ENCODE data around the gene HMGXB4. TPM values are rescaled to one million over a fixed set of nuclear protein-coding genes. Genes with fewer than 3 reads are reported as not detected.

The HMGXB4 gene
- total and polyA plus RNA-seq, 2 experiments from 2014 or later = 34.7 to 64.9 TPM

DNA sequence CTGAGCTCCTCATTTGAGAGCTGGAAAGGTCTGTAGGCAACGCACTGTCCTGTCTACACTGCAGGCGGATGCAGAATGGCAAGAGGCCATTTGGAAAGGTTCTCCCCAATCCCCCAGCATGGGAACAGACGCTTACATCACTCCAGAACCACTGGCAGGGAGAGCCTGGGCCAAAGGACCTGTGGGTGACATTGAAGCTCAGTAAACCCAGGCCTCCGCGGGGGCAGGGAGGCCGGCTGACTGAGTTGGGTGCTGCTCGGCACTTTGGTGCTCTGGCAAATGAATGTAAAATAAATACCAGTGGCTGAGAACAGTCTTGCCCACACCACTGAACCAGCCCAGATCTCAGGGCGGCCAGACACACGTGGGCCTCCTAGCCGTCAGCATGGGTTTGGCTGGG lies 64.8 kb downstream of the HMGXB4 start:
- H3F3A ChIP-seq (replicated peaks; ENCODE audit: low read depth) = no peaks in the 10 kb centered on the region
- H2AFZ ChIP-seq = no peak overlapping the region
- no peaks in the 10 kb centered on the region for H4K20me1 ChIP-seq (replicated peaks; ENCODE audit: insufficient read depth)
- Mint-ChIP-seq H3K36me3 (ENCODE audit: low read depth) (peaks cover 14% of the 10 kb centered on the region), H3K9me3 (no peaks in the 10 kb centered on the region), H3K4me3 (no peak overlapping the region), H3K4me1 (no peaks in the 10 kb centered on the region), H3K27ac (no peak overlapping the region), H3K27me3 (ENCODE audit: insufficient read depth, low read depth, poor library complexity) (peaks cover 6% of the 10 kb centered on the region)
- no peak overlapping the region for H3K27ac ChIP-seq (ENCODE audit: low read depth)
- H3K27me3 ChIP-seq (ENCODE audit: insufficient read depth) = no peaks in the 10 kb centered on the region
- no peak overlapping the region for H3K4me3 ChIP-seq
- ATAC-seq (no peak), DNase-seq (ENCODE audit: low spot score) (no peak)
- no peak overlapping the region for H3K4me2 ChIP-seq
- H3K9me2 ChIP-seq (ENCODE audit: insufficient read depth) = no peaks in the 10 kb centered on the region
- no peaks in the 10 kb centered on the region for H3K4me1 ChIP-seq (ENCODE audit: insufficient read depth)
- H3K36me3 ChIP-seq (ENCODE audit: insufficient read depth) = no peaks in the 10 kb centered on the region
- no peaks in the 10 kb centered on the region for H3K79me2 ChIP-seq (replicated peaks; ENCODE audit: insufficient read depth)
- TF ChIP-seq ETS1 (IDR thresholded peaks at IDR 0.05) (no peak), EZH2 (IDR thresholded peaks at IDR 0.05; ENCODE audit: low read depth, unreplicated experiment) (no peak), JUNB (IDR thresholded peaks at IDR 0.05; ENCODE audit: unreplicated experiment) (no peak), EZH2phosphoT487 (IDR thresholded peaks at IDR 0.05; ENCODE audit: unreplicated experiment) (no peak), CREB1 (CRISPR knock-in tag; IDR thresholded peaks at IDR 0.05; ENCODE audit: low read depth) (no peak), NANOG (IDR thresholded peaks at IDR 0.05; ENCODE audit: borderline replicate concordance) (no peak), REST (IDR thresholded peaks at IDR 0.05; ENCODE audit: unreplicated experiment) (no peak), POLR2AphosphoS5 (IDR thresholded peaks at IDR 0.05; ENCODE audit: low read depth) (no peak), STAT1 (IDR thresholded peaks at IDR 0.05; ENCODE audit: unreplicated experiment) (no peak), ZNF114 (CRISPR knock-in tag; IDR thresholded peaks at IDR 0.05) (no peak), ZNF331 (CRISPR knock-in tag; IDR thresholded peaks at IDR 0.05; ENCODE audit: low read depth) (no peak), CTCF (conservative IDR thresholded peaks at IDR 0.05; ENCODE audit: low read depth in 2 of 2) (no peak)
- TF ChIP-seq, protein P1, sequence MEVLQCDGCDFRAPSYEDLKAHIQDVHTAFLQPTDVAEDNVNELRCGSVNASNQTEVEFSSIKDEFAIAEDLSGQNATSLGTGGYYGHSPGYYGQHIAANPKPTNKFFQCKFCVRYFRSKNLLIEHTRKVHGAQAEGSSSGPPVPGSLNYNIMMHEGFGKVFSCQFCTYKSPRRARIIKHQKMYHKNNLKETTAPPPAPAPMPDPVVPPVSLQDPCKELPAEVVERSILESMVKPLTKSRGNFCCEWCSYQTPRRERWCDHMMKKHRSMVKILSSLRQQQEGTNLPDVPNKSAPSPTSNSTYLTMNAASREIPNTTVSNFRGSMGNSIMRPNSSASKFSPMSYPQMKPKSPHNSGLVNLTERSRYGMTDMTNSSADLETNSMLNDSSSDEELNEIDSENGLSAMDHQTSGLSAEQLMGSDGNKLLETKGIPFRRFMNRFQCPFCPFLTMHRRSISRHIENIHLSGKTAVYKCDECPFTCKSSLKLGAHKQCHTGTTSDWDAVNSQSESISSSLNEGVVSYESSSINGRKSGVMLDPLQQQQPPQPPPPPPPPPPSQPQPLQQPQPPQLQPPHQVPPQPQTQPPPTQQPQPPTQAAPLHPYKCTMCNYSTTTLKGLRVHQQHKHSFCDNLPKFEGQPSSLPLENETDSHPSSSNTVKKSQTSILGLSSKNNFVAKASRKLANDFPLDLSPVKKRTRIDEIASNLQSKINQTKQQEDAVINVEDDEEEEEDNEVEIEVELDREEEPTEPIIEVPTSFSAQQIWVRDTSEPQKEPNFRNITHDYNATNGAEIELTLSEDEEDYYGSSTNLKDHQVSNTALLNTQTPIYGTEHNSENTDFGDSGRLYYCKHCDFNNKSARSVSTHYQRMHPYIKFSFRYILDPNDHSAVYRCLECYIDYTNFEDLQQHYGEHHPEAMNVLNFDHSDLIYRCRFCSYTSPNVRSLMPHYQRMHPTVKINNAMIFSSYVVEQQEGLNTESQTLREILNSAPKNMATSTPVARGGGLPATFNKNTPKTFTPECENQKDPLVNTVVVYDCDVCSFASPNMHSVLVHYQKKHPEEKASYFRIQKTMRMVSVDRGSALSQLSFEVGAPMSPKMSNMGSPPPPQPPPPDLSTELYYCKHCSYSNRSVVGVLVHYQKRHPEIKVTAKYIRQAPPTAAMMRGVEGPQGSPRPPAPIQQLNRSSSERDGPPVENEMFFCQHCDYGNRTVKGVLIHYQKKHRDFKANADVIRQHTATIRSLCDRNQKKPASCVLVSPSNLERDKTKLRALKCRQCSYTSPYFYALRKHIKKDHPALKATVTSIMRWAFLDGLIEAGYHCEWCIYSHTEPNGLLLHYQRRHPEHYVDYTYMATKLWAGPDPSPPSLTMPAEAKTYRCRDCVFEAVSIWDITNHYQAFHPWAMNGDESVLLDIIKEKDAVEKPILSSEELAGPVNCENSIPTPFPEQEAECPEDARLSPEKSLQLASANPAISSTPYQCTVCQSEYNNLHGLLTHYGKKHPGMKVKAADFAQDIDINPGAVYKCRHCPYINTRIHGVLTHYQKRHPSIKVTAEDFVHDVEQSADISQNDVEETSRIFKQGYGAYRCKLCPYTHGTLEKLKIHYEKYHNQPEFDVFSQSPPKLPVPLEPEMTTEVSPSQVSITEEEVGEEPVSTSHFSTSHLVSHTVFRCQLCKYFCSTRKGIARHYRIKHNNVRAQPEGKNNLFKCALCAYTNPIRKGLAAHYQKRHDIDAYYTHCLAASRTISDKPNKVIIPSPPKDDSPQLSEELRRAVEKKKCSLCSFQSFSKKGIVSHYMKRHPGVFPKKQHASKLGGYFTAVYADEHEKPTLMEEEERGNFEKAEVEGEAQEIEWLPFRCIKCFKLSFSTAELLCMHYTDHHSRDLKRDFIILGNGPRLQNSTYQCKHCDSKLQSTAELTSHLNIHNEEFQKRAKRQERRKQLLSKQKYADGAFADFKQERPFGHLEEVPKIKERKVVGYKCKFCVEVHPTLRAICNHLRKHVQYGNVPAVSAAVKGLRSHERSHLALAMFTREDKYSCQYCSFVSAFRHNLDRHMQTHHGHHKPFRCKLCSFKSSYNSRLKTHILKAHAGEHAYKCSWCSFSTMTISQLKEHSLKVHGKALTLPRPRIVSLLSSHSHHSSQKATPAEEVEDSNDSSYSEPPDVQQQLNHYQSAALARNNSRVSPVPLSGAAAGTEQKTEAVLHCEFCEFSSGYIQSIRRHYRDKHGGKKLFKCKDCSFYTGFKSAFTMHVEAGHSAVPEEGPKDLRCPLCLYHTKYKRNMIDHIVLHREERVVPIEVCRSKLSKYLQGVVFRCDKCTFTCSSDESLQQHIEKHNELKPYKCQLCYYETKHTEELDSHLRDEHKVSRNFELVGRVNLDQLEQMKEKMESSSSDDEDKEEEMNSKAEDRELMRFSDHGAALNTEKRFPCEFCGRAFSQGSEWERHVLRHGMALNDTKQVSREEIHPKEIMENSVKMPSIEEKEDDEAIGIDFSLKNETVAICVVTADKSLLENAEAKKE (CRISPR knock-in tag; IDR thresholded peaks at IDR 0.05) = no peak
